K562 (cell line): ENCODE data around the gene MGAT4B. TPM values are rescaled to one million over a fixed set of nuclear protein-coding genes. Genes with fewer than 3 reads are reported as not detected.
A peak's percentile ranks its signal among the peaks of the same experiment; 100 is the strongest.

Experiments used
- ARID1B ChIP-seq: fragments of 450-650 bp; IDR thresholded peaks from 2 replicates; pipeline ENCODE4 v1.6.1; 2016; ENCODE audit warnings: antibody characterized with exemption, mild to moderate bottlenecking, inconsistent platforms
- ATF7 ChIP-seq: fragments of 450-650 bp; IDR thresholded peaks from 2 replicates; pipeline ENCODE4 v1.7.1; 2014; ENCODE audit warnings: mild to moderate bottlenecking, moderate library complexity
- CBFB ChIP-seq: sonication (generic); formaldehyde crosslinking; IDR thresholded peaks from 2 replicates; pipeline ENCODE4 v1.4.0; 2020; ENCODE audit warnings: mild to moderate bottlenecking, missing genetic modification reagents
- CBX3 ChIP-seq, 2 experiments: IDR thresholded peaks; 1 replicate in 1 of 2; 2 replicates in 1 of 2; pipeline ENCODE4 v1.6.1; 2012; ENCODE audit warnings: inconsistent platforms in 2 of 2, low read length in 2 of 2, borderline replicate concordance in 1 of 2, control low read depth in 1 of 2
- CC2D1A ChIP-seq: fragments of 450-650 bp; IDR thresholded peaks from 2 replicates; pipeline ENCODE4 v1.6.1; 2017; ENCODE audit warnings: mild to moderate bottlenecking
- CHCHD3 ChIP-seq: fragments of 250-450 bp; sonication (Bioruptor Pico); IDR thresholded peaks from 2 replicates; pipeline ENCODE4 v2.1.2; 2022; ENCODE audit warnings: mild to moderate bottlenecking
- EGR1 ChIP-seq: fragments of 450-650 bp; conservative IDR thresholded peaks from 2 replicates; pipeline ENCODE4 v1.6.1; 2017; ENCODE audit warnings: mild to moderate bottlenecking
- FOSL1 ChIP-seq: fragments of 200-800 bp; sonication (Bioruptor generic); conservative IDR thresholded peaks from 2 replicates; pipeline ENCODE4 v1.6.1; 2016; ENCODE audit warnings: missing genetic modification characterization, missing compliant biosample characterization
- FOXA3 ChIP-seq, 2 experiments: fragments of 450-650 bp in 1 of 2; sonication (generic) in 1 of 2; formaldehyde crosslinking; IDR thresholded peaks in 1 of 2; conservative IDR thresholded peaks in 1 of 2; 2 replicates each; pipeline versions ENCODE4 v1.4.0 to v1.8.0; 2020 to 2022; ENCODE audit warnings: mild to moderate bottlenecking in 2 of 2, missing genetic modification reagents in 1 of 2
- GABPB2 ChIP-seq: fragments of 250-450 bp; sonication (Bioruptor Pico); conservative IDR thresholded peaks from 2 replicates; pipeline ENCODE4 v1.5.1; 2021; ENCODE audit warnings: mild to moderate bottlenecking
- GTF2E2 ChIP-seq: fragments of 200-800 bp; sonication (Bioruptor generic); IDR thresholded peaks from 2 replicates; pipeline ENCODE4 v1.6.1; 2016; ENCODE audit warnings: missing genetic modification characterization, missing compliant biosample characterization
- HDAC8 ChIP-seq: fragments of 450-650 bp; IDR thresholded peaks from 2 replicates; pipeline ENCODE4 v1.6.1; 2016; ENCODE audit warnings: mild to moderate bottlenecking, missing genetic modification characterization, moderate library complexity, missing compliant biosample characterization
- HNRNPL ChIP-seq: fragments of 200-400 bp; formaldehyde crosslinking; IDR thresholded peaks from 2 replicates; pipeline ENCODE4 v1.6.1; 2017; ENCODE audit warnings: low read depth, mild to moderate bottlenecking, low read length
- LARP7 ChIP-seq: fragments of 450-650 bp; IDR thresholded peaks from 2 replicates; pipeline ENCODE4 v1.6.1; 2016
- MAFF ChIP-seq: IDR thresholded peaks from 2 replicates; pipeline ENCODE4 v1.6.1; 2012; ENCODE audit warnings: low read length, improper control_type of control experiment
- MTA2 ChIP-seq: fragments of 450-650 bp; IDR thresholded peaks from 2 replicates; pipeline ENCODE4 v1.6.1; 2016; ENCODE audit warnings: low read depth
- NBN ChIP-seq: fragments of 450-650 bp; IDR thresholded peaks from 2 replicates; pipeline ENCODE4 v1.6.1; 2016; ENCODE audit warnings: low read depth, mild to moderate bottlenecking
- PHTF2 ChIP-seq: fragments of 250-450 bp; sonication (Bioruptor Pico); IDR thresholded peaks from 2 replicates; pipeline ENCODE4 v1.5.0; 2021; ENCODE audit warnings: mild to moderate bottlenecking
- RBBP5 ChIP-seq: fragments of 200-600 bp; sonication (generic); IDR thresholded peaks from 2 replicates; pipeline ENCODE4 v1.6.1; 2012; ENCODE audit warnings: borderline replicate concordance, mild to moderate bottlenecking, low read length, control low read depth, inconsistent platforms; ENCODE audit not compliant: insufficient read depth, poor library complexity, severe bottlenecking
- SIN3A ChIP-seq, 2 experiments: fragments of 150-350 bp in 1 of 2; IDR thresholded peaks; 2 replicates each; pipeline ENCODE4 v1.6.1; 2011 to 2016; ENCODE audit warnings: borderline replicate concordance in 2 of 2, low read depth in 2 of 2, low read length in 2 of 2, mild to moderate bottlenecking in 2 of 2, moderate library complexity in 2 of 2; ENCODE audit not compliant: control insufficient read depth in 1 of 2
- STAT5B ChIP-seq: fragments of 250-450 bp; sonication (Bioruptor Pico); IDR thresholded peaks from 2 replicates; pipeline ENCODE4 v1.8.0; 2021; ENCODE audit warnings: mild to moderate bottlenecking, inconsistent platforms
- TEAD1 ChIP-seq, 2 experiments: fragments of 450-650 bp in 1 of 2; sonication (generic) in 1 of 2; formaldehyde crosslinking; IDR thresholded peaks; 2 replicates each; pipeline versions ENCODE4 v1.4.0 to v1.8.0; 2020 to 2022; ENCODE audit warnings: mild to moderate bottlenecking in 2 of 2, missing genetic modification reagents in 1 of 2
- THRAP3 ChIP-seq: fragments of 450-650 bp; IDR thresholded peaks from 2 replicates; pipeline ENCODE4 v1.6.1; 2016; ENCODE audit warnings: mild to moderate bottlenecking, inconsistent platforms, borderline replicate concordance
- ZFX ChIP-seq: sonication (generic); formaldehyde crosslinking; IDR thresholded peaks from 2 replicates; pipeline ENCODE4 v1.8.0; 2022; ENCODE audit warnings: mild to moderate bottlenecking, missing genetic modification reagents, moderate library complexity
- ZNF12 ChIP-seq: sonication (generic); formaldehyde crosslinking; IDR thresholded peaks from 2 replicates; pipeline ENCODE4 v1.4.0; 2020; ENCODE audit warnings: mild to moderate bottlenecking, missing genetic modification reagents
- ZNF24 ChIP-seq: fragments of 450-650 bp; IDR thresholded peaks from 2 replicates; pipeline ENCODE4 v1.6.1; 2016
- ZNF384 ChIP-seq: IDR thresholded peaks from 2 replicates; pipeline ENCODE4 v1.6.1; 2012; ENCODE audit warnings: low read depth, low read length, improper control_type of control experiment
- ZNF780A ChIP-seq: fragments of 250-450 bp; sonication (Bioruptor Pico); IDR thresholded peaks from 2 replicates; pipeline ENCODE4 v1.5.0; 2021; ENCODE audit warnings: mild to moderate bottlenecking
- polyA plus RNA-seq, 8 experiments: library from polyadenylated mRNA; depleted of rRNA in 4 of 8; stranded (reverse) in 5 of 8; unstranded in 3 of 8; fragments of >200 nt; fragmentation: Nextera tagmentation in 2 of 8; fragmentation: Illumina TruSeq in 1 of 8; extraction: Ambion mirVana in 2 of 8; extraction: Trizol in 1 of 8; gene quantifications; 2 replicates each; pipeline versions ENCODE4 v1.2.1 to v1.2.3, GENCODE V29; 2011 to 2014; ENCODE audit warnings: inconsistent platforms in 1 of 8, missing spikeins in 1 of 8
- total RNA-seq, 7 experiments: library from RNA; depleted of rRNA in 6 of 7; stranded (reverse); fragments of >200 nt in 6 of 7; fragmentation: Illumina TruSeq in 2 of 7; extraction: Trizol in 2 of 7; gene quantifications; 2 replicates each; pipeline versions ENCODE4 v1.2.1 to v1.2.3, GENCODE V29; 2011 to 2021; ENCODE audit warnings: low replicate concordance in 1 of 7
- TF ChIP-seq, protein P1 (sequence below): fragments of 250-450 bp; sonication (Bioruptor Pico); IDR thresholded peaks from 2 replicates; pipeline ENCODE4 v1.9.0; 2021; ENCODE audit warnings: mild to moderate bottlenecking
- TF ChIP-seq, protein P2 (sequence below): IDR thresholded peaks from 2 replicates; pipeline ENCODE4 v1.6.1; 2011; ENCODE audit not compliant: insufficient read length; ENCODE audit errors: extremely low read depth
- TF ChIP-seq, protein P3 (sequence below): sonication (generic); formaldehyde crosslinking; IDR thresholded peaks from 2 replicates; pipeline ENCODE4 v1.9.0; 2022; ENCODE audit warnings: mild to moderate bottlenecking, missing genetic modification reagents

Gene MGAT4B
- total and polyA plus RNA-seq, 9 of the 15 experiments (the other 6 are each of a cell fraction or from before 2014, with no cell fraction given) = 0.34 to 133 (median 75.4) TPM

DNA sequence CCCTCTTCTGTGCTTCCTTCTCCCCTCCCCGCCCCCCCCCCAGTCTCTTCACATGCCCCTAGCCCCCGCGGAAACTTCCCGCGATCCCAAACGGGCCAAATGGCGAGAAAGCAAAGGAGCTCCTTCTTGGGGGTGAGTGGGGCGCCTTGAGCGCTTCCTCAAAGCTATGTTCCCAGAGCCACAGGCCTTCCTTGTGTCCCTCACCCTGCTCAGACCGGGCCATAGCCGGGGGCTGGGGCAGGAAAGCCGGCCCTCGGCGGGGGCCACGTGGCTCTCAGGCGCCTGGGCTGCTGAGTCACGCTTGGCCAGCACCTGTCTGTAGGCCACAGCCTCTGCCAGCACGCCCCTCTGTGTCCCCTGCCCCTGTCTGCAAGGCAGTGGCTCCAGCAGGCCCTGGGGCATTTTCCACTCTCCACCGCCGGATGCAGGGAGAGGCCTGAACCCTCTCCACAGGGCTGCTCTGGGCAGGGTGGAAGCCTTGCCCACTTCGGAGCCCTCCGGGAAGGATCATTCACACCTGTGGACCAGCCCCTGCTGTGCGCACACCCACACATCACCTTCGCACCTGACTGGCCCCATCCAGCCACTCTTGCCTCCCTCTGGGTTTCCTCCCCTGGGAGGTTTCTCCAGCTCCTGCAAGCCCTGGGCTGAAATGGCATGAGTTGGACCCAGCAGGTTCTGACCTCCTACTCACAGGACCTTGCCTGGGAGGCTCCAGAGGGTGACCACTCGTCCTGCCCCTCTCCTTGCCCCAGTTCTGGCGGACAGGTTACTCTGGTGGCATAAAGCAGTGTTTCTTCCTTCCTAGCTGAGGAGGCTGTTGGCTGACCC, 12.8 kb upstream of the MGAT4B start (continued):
- TF ChIP-seq, protein P1, sequence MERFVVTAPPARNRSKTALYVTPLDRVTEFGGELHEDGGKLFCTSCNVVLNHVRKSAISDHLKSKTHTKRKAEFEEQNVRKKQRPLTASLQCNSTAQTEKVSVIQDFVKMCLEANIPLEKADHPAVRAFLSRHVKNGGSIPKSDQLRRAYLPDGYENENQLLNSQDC = no peak
- no peak for TF ChIP-seq CBFB (CRISPR knock-in tag)
- peak; percentile 3; the same call in 1 of the 2 replicates for TF ChIP-seq ARID1B
- TF ChIP-seq MAFF = peak; percentile 24; the same call in 1 of the 2 replicates
- no peak for TF ChIP-seq RBBP5
- no peak for TF ChIP-seq GTF2E2 (tag)
- TF ChIP-seq ZNF384 = no peak
- TF ChIP-seq NBN = no peak
- no peak for TF ChIP-seq CBX3 (IDR thresholded peaks at IDR 0.05; ENCODE audit: borderline replicate concordance in 1 of 2, low read length in 2 of 2)
- no peak for TF ChIP-seq HNRNPL
- TF ChIP-seq PHTF2 (CRISPR knock-in tag) = peak; percentile 76; the same call in 1 of the 2 replicates
- TF ChIP-seq, protein P2, sequence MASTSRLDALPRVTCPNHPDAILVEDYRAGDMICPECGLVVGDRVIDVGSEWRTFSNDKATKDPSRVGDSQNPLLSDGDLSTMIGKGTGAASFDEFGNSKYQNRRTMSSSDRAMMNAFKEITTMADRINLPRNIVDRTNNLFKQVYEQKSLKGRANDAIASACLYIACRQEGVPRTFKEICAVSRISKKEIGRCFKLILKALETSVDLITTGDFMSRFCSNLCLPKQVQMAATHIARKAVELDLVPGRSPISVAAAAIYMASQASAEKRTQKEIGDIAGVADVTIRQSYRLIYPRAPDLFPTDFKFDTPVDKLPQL = no peak
- TF ChIP-seq MTA2 = no peak
- TF ChIP-seq ZNF24 = no peak
- no peak for TF ChIP-seq EGR1
- TF ChIP-seq SIN3A (IDR thresholded peaks at IDR 0.05; ENCODE audit: borderline replicate concordance in 2 of 2, control insufficient read depth in 1 of 2, low read depth in 2 of 2, low read length in 2 of 2) = no peak
- peak in 1 of 2 experiments; percentile 94; a peak in 2 of 4 replicates for TF ChIP-seq TEAD1 (CRISPR knock-in tag; IDR thresholded peaks at IDR 0.05)
- no peak for TF ChIP-seq CHCHD3 (CRISPR knock-in tag)
- no peak for TF ChIP-seq STAT5B (CRISPR knock-in tag)
- peak; percentile 67; the same call in 1 of the 2 replicates for TF ChIP-seq FOSL1
- TF ChIP-seq ATF7 = no peak
- no peak for TF ChIP-seq LARP7
- no peak; a peak in 1 of 4 replicates for TF ChIP-seq FOXA3 (CRISPR knock-in tag; conservative IDR thresholded peaks at IDR 0.05 in 1 of 2, IDR thresholded peaks at IDR 0.05 in 1 of 2)
- TF ChIP-seq ZNF780A = no peak
- no peak for TF ChIP-seq GABPB2 (CRISPR knock-in tag)
- no peak for TF ChIP-seq ZNF12 (CRISPR knock-in tag)
- TF ChIP-seq, protein P3, sequence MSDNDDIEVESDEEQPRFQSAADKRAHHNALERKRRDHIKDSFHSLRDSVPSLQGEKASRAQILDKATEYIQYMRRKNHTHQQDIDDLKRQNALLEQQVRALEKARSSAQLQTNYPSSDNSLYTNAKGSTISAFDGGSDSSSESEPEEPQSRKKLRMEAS = peak; percentile 95
- no peak for TF ChIP-seq THRAP3
- TF ChIP-seq CC2D1A = no peak
- TF ChIP-seq HDAC8 (tag) = peak; percentile 97
- TF ChIP-seq ZFX = peak; percentile 96
